ENCODE data around the gene MSRB1.

- TF ChIP-seq, protein P1, sequence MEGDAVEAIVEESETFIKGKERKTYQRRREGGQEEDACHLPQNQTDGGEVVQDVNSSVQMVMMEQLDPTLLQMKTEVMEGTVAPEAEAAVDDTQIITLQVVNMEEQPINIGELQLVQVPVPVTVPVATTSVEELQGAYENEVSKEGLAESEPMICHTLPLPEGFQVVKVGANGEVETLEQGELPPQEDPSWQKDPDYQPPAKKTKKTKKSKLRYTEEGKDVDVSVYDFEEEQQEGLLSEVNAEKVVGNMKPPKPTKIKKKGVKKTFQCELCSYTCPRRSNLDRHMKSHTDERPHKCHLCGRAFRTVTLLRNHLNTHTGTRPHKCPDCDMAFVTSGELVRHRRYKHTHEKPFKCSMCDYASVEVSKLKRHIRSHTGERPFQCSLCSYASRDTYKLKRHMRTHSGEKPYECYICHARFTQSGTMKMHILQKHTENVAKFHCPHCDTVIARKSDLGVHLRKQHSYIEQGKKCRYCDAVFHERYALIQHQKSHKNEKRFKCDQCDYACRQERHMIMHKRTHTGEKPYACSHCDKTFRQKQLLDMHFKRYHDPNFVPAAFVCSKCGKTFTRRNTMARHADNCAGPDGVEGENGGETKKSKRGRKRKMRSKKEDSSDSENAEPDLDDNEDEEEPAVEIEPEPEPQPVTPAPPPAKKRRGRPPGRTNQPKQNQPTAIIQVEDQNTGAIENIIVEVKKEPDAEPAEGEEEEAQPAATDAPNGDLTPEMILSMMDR (IDR thresholded peaks at IDR 0.05; ENCODE audit: insufficient read depth, low read length), result no peak
- no peak for TF ChIP-seq POLR2AphosphoS5 (IDR thresholded peaks at IDR 0.05; ENCODE audit: low read depth)
- no peak for TF ChIP-seq SPI1 (IDR thresholded peaks at IDR 0.05; ENCODE audit: borderline replicate concordance, low read depth)
- TF ChIP-seq, protein P2, sequence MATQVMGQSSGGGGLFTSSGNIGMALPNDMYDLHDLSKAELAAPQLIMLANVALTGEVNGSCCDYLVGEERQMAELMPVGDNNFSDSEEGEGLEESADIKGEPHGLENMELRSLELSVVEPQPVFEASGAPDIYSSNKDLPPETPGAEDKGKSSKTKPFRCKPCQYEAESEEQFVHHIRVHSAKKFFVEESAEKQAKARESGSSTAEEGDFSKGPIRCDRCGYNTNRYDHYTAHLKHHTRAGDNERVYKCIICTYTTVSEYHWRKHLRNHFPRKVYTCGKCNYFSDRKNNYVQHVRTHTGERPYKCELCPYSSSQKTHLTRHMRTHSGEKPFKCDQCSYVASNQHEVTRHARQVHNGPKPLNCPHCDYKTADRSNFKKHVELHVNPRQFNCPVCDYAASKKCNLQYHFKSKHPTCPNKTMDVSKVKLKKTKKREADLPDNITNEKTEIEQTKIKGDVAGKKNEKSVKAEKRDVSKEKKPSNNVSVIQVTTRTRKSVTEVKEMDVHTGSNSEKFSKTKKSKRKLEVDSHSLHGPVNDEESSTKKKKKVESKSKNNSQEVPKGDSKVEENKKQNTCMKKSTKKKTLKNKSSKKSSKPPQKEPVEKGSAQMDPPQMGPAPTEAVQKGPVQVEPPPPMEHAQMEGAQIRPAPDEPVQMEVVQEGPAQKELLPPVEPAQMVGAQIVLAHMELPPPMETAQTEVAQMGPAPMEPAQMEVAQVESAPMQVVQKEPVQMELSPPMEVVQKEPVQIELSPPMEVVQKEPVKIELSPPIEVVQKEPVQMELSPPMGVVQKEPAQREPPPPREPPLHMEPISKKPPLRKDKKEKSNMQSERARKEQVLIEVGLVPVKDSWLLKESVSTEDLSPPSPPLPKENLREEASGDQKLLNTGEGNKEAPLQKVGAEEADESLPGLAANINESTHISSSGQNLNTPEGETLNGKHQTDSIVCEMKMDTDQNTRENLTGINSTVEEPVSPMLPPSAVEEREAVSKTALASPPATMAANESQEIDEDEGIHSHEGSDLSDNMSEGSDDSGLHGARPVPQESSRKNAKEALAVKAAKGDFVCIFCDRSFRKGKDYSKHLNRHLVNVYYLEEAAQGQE (IDR thresholded peaks at IDR 0.05; ENCODE audit: insufficient replicate concordance, low read depth), result no peak
Measured at GRCh38 chr16:1991135-1991551, 48.1 kb upstream of the MSRB1 start.

All from HL-60 (cell line).